GM19351 (cell line): ENCODE measurements around the gene PATE3.

ENCODE experiments used
- ATAC-seq: cut with Tn5 transposase; IDR thresholded peaks from one replicate; pipeline ENCODE4 v1.9.1; 2021; ENCODE audit warnings: mild to moderate bottlenecking, moderate library complexity; ENCODE audit not compliant: unreplicated experiment

The PATE3 gene

GRCh38 chr11:125835748-125836147 lies 47.8 kb downstream of the PATE3 start:
- no peak for ATAC-seq
